ENCODE data around the gene ATP6V0B. TPM values are rescaled to one million over a fixed set of nuclear protein-coding genes. Genes with fewer than 3 reads are reported as not detected.

Gene ATP6V0B
- total and polyA plus RNA-seq, 2 donors (not counting 1 experiment from before 2014, with no cell fraction given) = 91.0 to 198 TPM

DNA sequence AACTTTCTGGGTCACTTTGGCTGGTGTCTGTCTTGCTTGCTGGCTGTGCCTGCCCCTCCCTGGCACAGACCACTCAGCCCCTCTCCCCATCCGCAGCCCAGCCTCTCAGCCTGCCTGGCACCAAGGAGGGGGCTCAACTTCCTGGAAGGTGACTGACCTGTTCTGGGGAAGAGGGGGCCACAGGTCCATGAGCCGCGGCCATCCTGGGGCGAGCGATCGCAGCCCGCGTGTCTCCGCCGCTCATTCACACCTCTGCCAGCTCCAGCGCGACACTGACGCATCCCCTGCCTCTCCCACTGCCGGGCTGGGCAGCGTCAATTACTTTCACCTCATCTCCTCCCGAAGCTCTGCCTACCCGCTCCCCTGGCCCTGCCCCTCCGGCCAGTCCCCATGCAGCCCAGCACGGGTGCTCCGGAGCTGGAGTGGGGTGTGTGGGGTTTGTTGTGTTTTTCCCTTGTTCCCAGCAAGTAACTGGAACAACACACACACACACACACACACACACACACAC, 42.2 kb downstream of the ATP6V0B start:
- Histone ChIP-seq H3K9ac (ENCODE audit: low read length) (no peak overlapping the region), H3K4me2 (replicated peaks; ENCODE audit: low read depth, low read length, poor library complexity, severe bottlenecking) (no peak overlapping the region), H4K20me1 (ENCODE audit: control insufficient read depth, insufficient read depth, low read length, poor library complexity, severe bottlenecking) (no peaks in the 10 kb centered on the region), H3K27ac (ENCODE audit: low read length in 2 of 2) (no peak overlapping the region), H3K27me3 (replicated peaks in 1 of 4; ENCODE audit: control extremely low read depth in 1 of 4, control insufficient read depth in 3 of 4, insufficient read depth in 4 of 4, low read length in 3 of 4) (no peaks in the 10 kb centered on the region), H3K4me1 (ENCODE audit: control insufficient read depth in 2 of 2, insufficient read depth in 2 of 2, low read length in 2 of 2) (no peaks in the 10 kb centered on the region), H3K9me3 (ENCODE audit: control extremely low read depth in 1 of 3, control insufficient read depth in 2 of 3, insufficient read depth in 1 of 3, low read length in 2 of 3) (no peaks in the 10 kb centered on the region), H3K79me2 (ENCODE audit: control insufficient read depth, insufficient read depth, low read length) (no peaks in the 10 kb centered on the region), H3K36me3 (replicated peaks in 1 of 2; ENCODE audit: control extremely low read depth in 1 of 2, control insufficient read depth in 1 of 2, extremely low read depth in 1 of 2, insufficient read depth in 2 of 2, low read length in 1 of 2) (no peaks in the 10 kb centered on the region), H2AFZ (ENCODE audit: insufficient read depth, low read depth, low read length, poor library complexity, severe bottlenecking) (no peak overlapping the region), H3K4me3 (ENCODE audit: control extremely low read depth in 1 of 5, extremely low read depth in 1 of 5, insufficient read depth in 1 of 5, low read depth in 2 of 5, low read length in 4 of 5) (no peak overlapping the region)
- POLR2A ChIA-PET = no interaction called here
- 94% methylated on average over 14 of the region's 20 CpGs for WGBS (ENCODE audit: insufficient coverage)
- no peaks in the 10 kb centered on the region for H3K9me3 Mint-ChIP-seq (ENCODE audit: insufficient read depth)
- ATAC-seq (ENCODE audit: low read depth) = no peak
- intact Hi-C loops (cut with micrococcal nuclease) = no loop called here
- no peak overlapping the region for H3K27ac Mint-ChIP-seq
- peaks cover 9% of the 10 kb centered on the region for H3K27me3 Mint-ChIP-seq
- CTCF ChIA-PET = interaction anchor here (0.8 to 3.6 kb wide), 3 partner anchors 11 to 25 kb away, joined by 3 to 21 read pairs (median 3); partner anchors contain the start of gene CCDC24
- no peak for DNase-seq
- no peak overlapping the region for H3K4me3 Mint-ChIP-seq
- no peaks in the 10 kb centered on the region for H3K4me1 Mint-ChIP-seq
- no peak for TF ChIP-seq EZH2 (IDR thresholded peaks at IDR 0.05; ENCODE audit: borderline replicate concordance, insufficient read depth, low read depth, low read length, poor library complexity, severe bottlenecking)
- TF ChIP-seq, protein P1, sequence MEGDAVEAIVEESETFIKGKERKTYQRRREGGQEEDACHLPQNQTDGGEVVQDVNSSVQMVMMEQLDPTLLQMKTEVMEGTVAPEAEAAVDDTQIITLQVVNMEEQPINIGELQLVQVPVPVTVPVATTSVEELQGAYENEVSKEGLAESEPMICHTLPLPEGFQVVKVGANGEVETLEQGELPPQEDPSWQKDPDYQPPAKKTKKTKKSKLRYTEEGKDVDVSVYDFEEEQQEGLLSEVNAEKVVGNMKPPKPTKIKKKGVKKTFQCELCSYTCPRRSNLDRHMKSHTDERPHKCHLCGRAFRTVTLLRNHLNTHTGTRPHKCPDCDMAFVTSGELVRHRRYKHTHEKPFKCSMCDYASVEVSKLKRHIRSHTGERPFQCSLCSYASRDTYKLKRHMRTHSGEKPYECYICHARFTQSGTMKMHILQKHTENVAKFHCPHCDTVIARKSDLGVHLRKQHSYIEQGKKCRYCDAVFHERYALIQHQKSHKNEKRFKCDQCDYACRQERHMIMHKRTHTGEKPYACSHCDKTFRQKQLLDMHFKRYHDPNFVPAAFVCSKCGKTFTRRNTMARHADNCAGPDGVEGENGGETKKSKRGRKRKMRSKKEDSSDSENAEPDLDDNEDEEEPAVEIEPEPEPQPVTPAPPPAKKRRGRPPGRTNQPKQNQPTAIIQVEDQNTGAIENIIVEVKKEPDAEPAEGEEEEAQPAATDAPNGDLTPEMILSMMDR (IDR thresholded peaks at IDR 0.05) = no peak

DNA sequence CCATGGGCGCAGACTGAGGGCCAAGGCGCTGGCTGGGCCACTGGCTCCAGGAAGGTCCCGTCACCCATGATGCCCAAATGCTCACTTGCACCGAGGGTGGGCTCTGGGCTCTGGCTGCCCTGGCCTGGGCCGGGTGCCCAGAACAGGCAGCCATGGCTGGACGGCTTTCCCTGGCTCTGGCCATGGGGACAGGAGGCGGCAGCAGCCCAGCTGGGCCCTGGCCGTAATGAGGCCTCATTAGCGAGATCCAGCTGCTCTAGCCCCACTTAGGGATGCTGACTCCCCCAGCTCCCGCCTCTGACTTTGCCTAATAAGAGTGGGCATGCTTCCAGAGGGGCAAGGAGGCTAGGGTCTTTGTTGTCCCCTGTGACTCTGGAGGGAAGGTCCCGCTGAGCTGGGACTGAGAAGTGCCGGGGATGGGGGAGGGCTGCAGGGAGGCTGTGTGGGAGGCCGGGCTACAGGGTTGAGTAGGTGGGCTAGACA, 44.7 kb downstream of the ATP6V0B start:
- POLR2A ChIA-PET = no interaction called here
- H3K4me1 Mint-ChIP-seq = peaks cover 2% of the 10 kb centered on the region

More for the DNA sequence above, 44.7 kb downstream of the ATP6V0B start:
- no peak for TF ChIP-seq EZH2 (IDR thresholded peaks at IDR 0.05; ENCODE audit: borderline replicate concordance, insufficient read depth, low read depth, low read length, poor library complexity, severe bottlenecking)
- TF ChIP-seq, protein P1 (IDR thresholded peaks at IDR 0.05) = no peak
- Histone ChIP-seq H3K4me1 (ENCODE audit: control insufficient read depth in 2 of 2, insufficient read depth in 2 of 2, low read length in 2 of 2) (peaks cover 0 to under 1% of the 10 kb centered on the region in 2 donors), H3K27me3 (replicated peaks in 1 of 4; ENCODE audit: control extremely low read depth in 1 of 4, control insufficient read depth in 3 of 4, insufficient read depth in 4 of 4, low read length in 3 of 4) (no peaks in the 10 kb centered on the region), H3K36me3 (replicated peaks in 1 of 2; ENCODE audit: control extremely low read depth in 1 of 2, control insufficient read depth in 1 of 2, extremely low read depth in 1 of 2, insufficient read depth in 2 of 2, low read length in 1 of 2) (no peaks in the 10 kb centered on the region), H3K4me2 (replicated peaks; ENCODE audit: low read depth, low read length, poor library complexity, severe bottlenecking) (no peak overlapping the region), H2AFZ (ENCODE audit: insufficient read depth, low read depth, low read length, poor library complexity, severe bottlenecking) (no peak overlapping the region), H3K9ac (ENCODE audit: low read length) (no peak overlapping the region), H3K27ac (ENCODE audit: low read length in 2 of 2) (no peak overlapping the region), H4K20me1 (ENCODE audit: control insufficient read depth, insufficient read depth, low read length, poor library complexity, severe bottlenecking) (no peaks in the 10 kb centered on the region), H3K4me3 (ENCODE audit: control extremely low read depth in 1 of 5, extremely low read depth in 1 of 5, insufficient read depth in 1 of 5, low read depth in 2 of 5, low read length in 4 of 5) (no peak overlapping the region), H3K79me2 (ENCODE audit: control insufficient read depth, insufficient read depth, low read length) (no peaks in the 10 kb centered on the region), H3K9me3 (ENCODE audit: control extremely low read depth in 1 of 3, control insufficient read depth in 2 of 3, insufficient read depth in 1 of 3, low read length in 2 of 3) (no peaks in the 10 kb centered on the region)
- CTCF ChIA-PET = interaction anchor here (1.8 kb wide), 1 partner anchor 14 kb away, joined by 7 read pairs; no protein-coding TSS in a partner anchor
- Mint-ChIP-seq H3K9me3 (ENCODE audit: insufficient read depth) (no peaks in the 10 kb centered on the region), H3K4me3 (no peak overlapping the region), H3K27ac (no peak overlapping the region), H3K27me3 (peaks cover 4% of the 10 kb centered on the region)
- intact Hi-C loops (cut with micrococcal nuclease) = no loop called here
- ATAC-seq (ENCODE audit: low read depth) (no peak), DNase-seq (no peak)
- WGBS (ENCODE audit: insufficient coverage) = 96% methylated on average over 12 of the region's 13 CpGs

All from B cell (primary cell).